Fibroblast of lung (primary cell): Measurements from ENCODE around the gene CCDC141. TPM values are rescaled to one million over a fixed set of nuclear protein-coding genes. Genes with fewer than 3 reads are reported as not detected.

Experiments used
- DNase-seq, 2 donors: peaks; one replicate each; pipeline versions ENCODE4 v3.0.0 to v3.0.0-alpha.2; 2010; ENCODE audit warnings: low read depth in 2 of 2
- H2AFZ ChIP-seq: 2 replicates; pipeline ENCODE4 v1.5.1; 2012; ENCODE audit warnings: low read length, control low read depth, inconsistent platforms
- H3K27ac ChIP-seq: 2 replicates; pipeline ENCODE4 v1.5.1; 2011; ENCODE audit warnings: low read length, control low read depth; ENCODE audit not compliant: insufficient read depth
- H3K27me3 ChIP-seq: 2 replicates; pipeline ENCODE4 v1.5.1; 2011; ENCODE audit warnings: mild to moderate bottlenecking, low read length; ENCODE audit not compliant: control insufficient read depth, insufficient read depth
- H3K36me3 ChIP-seq: 2 replicates; pipeline ENCODE4 v1.5.1; 2011; ENCODE audit warnings: low read length; ENCODE audit not compliant: control insufficient read depth, insufficient read depth
- H3K4me1 ChIP-seq: 2 replicates; pipeline ENCODE4 v1.5.1; 2011; ENCODE audit warnings: low read length; ENCODE audit not compliant: control insufficient read depth, insufficient read depth; ENCODE audit errors: extremely low read depth
- H3K4me2 ChIP-seq: 2 replicates; pipeline ENCODE4 v1.5.1; 2011; ENCODE audit warnings: low read length, control low read depth; ENCODE audit not compliant: insufficient read depth; ENCODE audit errors: extremely low read depth
- H3K4me3 ChIP-seq, 4 experiments: fragments of 200-600 bp in 1 of 4; sonication (generic) in 1 of 4; replicated peaks in 1 of 4; 2 replicates each; pipeline ENCODE4 v1.5.1; 2011 to 2016; ENCODE audit warnings: low read length in 4 of 4, low read depth in 3 of 4, mild to moderate bottlenecking in 3 of 4, control low read depth in 2 of 4, inconsistent platforms in 1 of 4, mixed read lengths in 1 of 4; ENCODE audit not compliant: insufficient read depth in 1 of 4; ENCODE audit errors: control extremely low read depth in 1 of 4
- H3K79me2 ChIP-seq: 2 replicates; pipeline ENCODE4 v1.5.1; 2012; ENCODE audit warnings: mild to moderate bottlenecking, low read length, inconsistent platforms; ENCODE audit not compliant: control insufficient read depth, insufficient read depth
- H3K9ac ChIP-seq: 2 replicates; pipeline ENCODE4 v1.5.1; 2011; ENCODE audit warnings: mild to moderate bottlenecking, low read length, control low read depth; ENCODE audit not compliant: insufficient read depth
- H3K9me3 ChIP-seq: 2 replicates; pipeline ENCODE4 v1.5.1; 2012; ENCODE audit warnings: low read depth, low read length; ENCODE audit not compliant: control insufficient read depth, insufficient read depth
- H4K20me1 ChIP-seq: 2 replicates; pipeline ENCODE4 v1.5.1; 2011; ENCODE audit warnings: low read length; ENCODE audit not compliant: control insufficient read depth, insufficient read depth; ENCODE audit errors: extremely low read depth
- CTCF ChIP-seq, 2 donors: IDR thresholded peaks in 1 of 2; conservative IDR thresholded peaks in 1 of 2; 1 replicate in 1 of 2; 2 replicates in 1 of 2; pipeline ENCODE4 v1.5.1; 2011 to 2012; ENCODE audit warnings: low read length in 2 of 2, control low read depth in 1 of 2, inconsistent platforms in 1 of 2, low read depth in 1 of 2, mild to moderate bottlenecking in 1 of 2
- EZH2 ChIP-seq: IDR thresholded peaks from 2 replicates; pipeline ENCODE4 v1.5.1; 2012; ENCODE audit warnings: low read length, control low read depth, mild to moderate bottlenecking; ENCODE audit errors: missing control alignments
- polyA plus RNA-seq, 2 donors: library from polyadenylated mRNA; depleted of rRNA in 1 of 2; stranded (reverse) in 1 of 2; unstranded in 1 of 2; fragments of >200 nt; gene quantifications; 2 replicates each; pipeline ENCODE4 v1.2.1, GENCODE V29; 2011 to 2012; ENCODE audit warnings: missing spikeins in 1 of 2
- total RNA-seq: library from RNA; depleted of rRNA; stranded (reverse); fragments of >200 nt; gene quantifications from 2 replicates; pipeline ENCODE4 v1.2.1, GENCODE V29; 2014

CCDC141 gene
- total and polyA plus RNA-seq, 2 donors (not counting 1 experiment from before 2014, with no cell fraction given): 0.03 to 0.17 TPM

- TF ChIP-seq EZH2 (no peak), CTCF (conservative IDR thresholded peaks at IDR 0.05 in 1 of 2, IDR thresholded peaks at IDR 0.05 in 1 of 2; ENCODE audit: low read depth in 1 of 2, low read length in 2 of 2) (no peak)
- no peak overlapping the region for H3K4me3 ChIP-seq
- H3K9ac ChIP-seq: no peak overlapping the region
- no peaks in the 10 kb centered on the region for H3K27me3 ChIP-seq
- no peaks in the 10 kb centered on the region for H3K9me3 ChIP-seq
- H3K4me1 ChIP-seq: no peaks in the 10 kb centered on the region
- no peak overlapping the region for H3K27ac ChIP-seq
- H3K79me2 ChIP-seq: no peaks in the 10 kb centered on the region
- H4K20me1 ChIP-seq: no peaks in the 10 kb centered on the region
- no peak overlapping the region for H2AFZ ChIP-seq
- H3K36me3 ChIP-seq: no peaks in the 10 kb centered on the region
- no peak overlapping the region for H3K4me2 ChIP-seq
- no peak for DNase-seq
Measured at GRCh38 chr2:178947006-178947405, 102.9 kb downstream of the CCDC141 start.

- Histone ChIP-seq H3K4me3 (no peak overlapping the region), H2AFZ (no peak overlapping the region), H3K9me3 (no peaks in the 10 kb centered on the region), H3K9ac (no peak overlapping the region), H3K36me3 (no peaks in the 10 kb centered on the region), H3K4me2 (no peak overlapping the region), H3K27ac (no peak overlapping the region), H4K20me1 (no peaks in the 10 kb centered on the region), H3K27me3 (no peaks in the 10 kb centered on the region), H3K79me2 (no peaks in the 10 kb centered on the region), H3K4me1 (no peaks in the 10 kb centered on the region)
- TF ChIP-seq EZH2: no peak
- no peak for TF ChIP-seq CTCF (conservative IDR thresholded peaks at IDR 0.05 in 1 of 2, IDR thresholded peaks at IDR 0.05 in 1 of 2; ENCODE audit: low read depth in 1 of 2, low read length in 2 of 2)
- DNase-seq: no peak
Measured at GRCh38 chr2:178946494-178946893, 103.4 kb downstream of the CCDC141 start.

DNA sequence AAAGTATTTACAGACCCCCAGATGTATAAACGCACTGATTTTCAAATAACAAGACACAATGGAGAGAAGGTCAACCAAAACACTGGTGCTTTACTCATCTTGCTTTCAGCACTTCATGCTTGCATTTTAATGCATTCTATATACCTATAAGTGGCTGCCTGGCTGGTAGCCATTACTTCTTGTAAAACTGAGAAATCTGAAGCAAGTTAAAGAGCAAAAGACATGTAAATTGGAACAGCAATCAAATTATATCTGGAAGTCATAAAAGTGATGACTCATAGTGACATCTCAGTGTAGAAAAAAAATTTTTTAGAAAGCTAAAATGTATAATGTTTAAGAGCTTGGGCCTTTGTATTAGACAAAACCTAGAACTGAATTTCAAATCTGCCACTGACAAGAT, 106.2 kb downstream of the CCDC141 start:
- Histone ChIP-seq H2AFZ (no peak overlapping the region), H3K36me3 (no peaks in the 10 kb centered on the region), H3K4me1 (no peaks in the 10 kb centered on the region), H3K9ac (no peak overlapping the region), H3K4me3 (no peak overlapping the region), H3K4me2 (no peak overlapping the region), H3K27me3 (no peaks in the 10 kb centered on the region), H3K79me2 (no peaks in the 10 kb centered on the region), H3K27ac (no peak overlapping the region), H4K20me1 (no peaks in the 10 kb centered on the region), H3K9me3 (no peaks in the 10 kb centered on the region)
- DNase-seq: no peak
- no peak for TF ChIP-seq CTCF (conservative IDR thresholded peaks at IDR 0.05 in 1 of 2, IDR thresholded peaks at IDR 0.05 in 1 of 2; ENCODE audit: low read depth in 1 of 2, low read length in 2 of 2)
- TF ChIP-seq EZH2: no peak
